Ramos (cell line): ENCODE measurements around the gene SHH.

Experiments
- in situ Hi-C: fragments of 300-500 bp; cut with MboI; formaldehyde crosslinking; loops from one replicate; pipeline ENCODE4 v1.14.3; 2022; ENCODE audit warnings: low sequenced_read_pairs; ENCODE audit not compliant: unreplicated experiment

Gene SHH

DNA sequence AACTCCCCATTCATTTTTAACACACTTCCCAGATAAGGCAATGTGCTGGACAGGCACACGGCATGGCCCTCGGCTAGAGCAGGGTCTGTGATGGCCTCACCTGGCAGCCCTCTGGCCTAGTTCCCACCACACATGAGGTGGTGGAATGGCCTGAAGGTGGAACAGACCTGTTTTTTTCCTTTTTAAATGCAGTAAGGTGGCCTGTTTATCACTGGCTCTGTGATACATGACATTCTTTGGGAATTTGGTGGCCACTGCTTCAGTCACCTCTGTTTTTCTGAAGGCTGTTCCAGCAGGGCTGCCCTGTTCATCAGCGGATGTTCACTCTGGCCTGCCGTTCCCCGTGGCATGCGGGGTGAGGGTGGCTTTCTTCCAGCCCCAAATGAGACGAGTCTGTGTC lies 36.6 kb downstream of the SHH start:
- in situ Hi-C loops = no loop called here

- in situ Hi-C loops = no loop called here
These were observed 37.3 kb downstream of the SHH start for GRCh38 chr7:155774947-155775346.

- in situ Hi-C loops = no loop called here
These were observed 38.7 kb downstream of the SHH start for GRCh38 chr7:155773531-155773930.

DNA sequence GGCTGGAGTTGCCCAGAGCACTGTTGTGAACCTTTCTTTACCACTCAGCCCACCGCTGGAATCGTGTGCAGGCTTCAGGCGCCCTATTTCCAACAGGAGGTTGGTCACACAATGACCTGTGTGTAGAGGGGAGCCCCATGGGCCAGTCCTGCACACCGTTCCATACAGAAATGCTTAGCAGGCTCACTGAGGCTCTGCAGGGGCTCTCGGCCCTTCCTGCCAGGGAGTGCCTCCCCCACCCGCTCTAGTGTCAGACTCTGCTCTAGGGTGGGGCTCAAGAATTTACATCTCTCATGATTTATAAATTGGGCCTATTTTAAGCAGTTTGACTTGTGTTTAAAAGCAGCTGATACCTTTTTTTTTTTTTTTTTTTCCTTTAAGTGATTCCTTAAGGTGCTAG lies 42.0 kb downstream of the SHH start:
- in situ Hi-C loops = no loop called here

DNA sequence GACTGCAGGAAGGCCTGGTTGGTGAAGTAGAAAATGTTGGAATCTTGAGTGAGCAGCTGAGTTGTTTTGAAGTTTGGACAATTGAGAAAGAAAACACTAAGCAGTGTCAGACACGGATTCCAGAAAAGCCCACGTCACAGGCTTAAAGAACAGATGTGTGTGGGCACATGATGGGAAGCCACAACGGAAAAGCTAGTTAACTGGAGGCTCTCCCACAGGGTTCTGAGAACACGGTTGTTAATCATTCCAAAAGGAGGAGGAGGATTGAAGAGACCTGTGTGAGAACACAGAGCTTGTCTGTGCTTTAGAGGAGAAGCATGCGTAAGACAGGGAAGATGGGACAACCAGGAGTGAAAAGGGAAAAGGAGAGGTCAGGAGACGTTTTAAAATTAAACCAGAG lies 42.6 kb downstream of the SHH start:
- in situ Hi-C loops = no loop called here

DNA sequence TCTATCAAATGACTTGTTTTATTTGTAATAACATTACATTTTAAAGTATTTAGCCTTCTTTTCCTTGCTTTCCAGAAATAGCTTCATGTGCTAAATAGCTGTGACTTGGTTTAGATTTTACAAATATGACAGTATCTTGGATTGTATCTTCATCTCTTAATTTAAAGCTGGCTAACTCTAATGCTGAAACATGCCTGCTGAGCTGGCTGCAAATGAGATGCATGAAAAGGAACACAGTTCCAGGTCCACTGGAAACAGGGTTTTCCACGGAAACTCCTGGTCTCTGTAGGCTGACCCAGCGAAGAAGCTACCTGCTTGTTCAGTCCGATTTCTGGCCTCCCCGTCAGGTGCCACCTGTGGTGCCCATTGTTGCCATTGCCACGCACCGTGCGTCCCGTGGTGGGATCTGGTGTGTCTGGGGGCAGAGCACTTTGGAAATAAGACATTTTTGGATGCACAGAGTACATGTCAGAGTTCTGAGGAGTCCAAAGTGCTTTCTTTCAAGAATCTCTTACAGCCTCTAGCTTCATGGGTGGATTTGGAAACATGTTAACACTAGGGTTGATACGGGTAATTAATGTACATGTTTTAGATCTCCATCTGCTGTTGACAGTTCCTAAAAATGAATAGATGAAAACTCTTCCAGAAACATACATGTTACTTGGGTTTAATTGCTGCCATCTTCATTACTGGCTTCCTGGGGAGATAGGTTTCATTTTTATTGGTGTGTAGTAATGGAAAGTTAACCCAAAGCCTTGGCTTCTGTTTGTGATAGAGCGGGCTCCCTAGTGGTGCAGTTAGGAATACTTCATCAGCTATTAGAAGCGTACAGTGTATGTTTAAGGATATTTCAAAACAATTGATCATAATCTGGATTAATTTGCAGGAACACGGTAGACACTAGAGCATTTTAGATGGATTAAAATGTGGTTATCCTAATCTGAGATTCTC lies 45.0 kb downstream of the SHH start:
- in situ Hi-C loops = no loop called here

GRCh38 chr7:155766386-155766785 lies 45.9 kb downstream of the SHH start:
- in situ Hi-C loops = no loop called here

GRCh38 chr7:155765458-155765857 lies 46.8 kb downstream of the SHH start:
- in situ Hi-C loops = no loop called here

DNA sequence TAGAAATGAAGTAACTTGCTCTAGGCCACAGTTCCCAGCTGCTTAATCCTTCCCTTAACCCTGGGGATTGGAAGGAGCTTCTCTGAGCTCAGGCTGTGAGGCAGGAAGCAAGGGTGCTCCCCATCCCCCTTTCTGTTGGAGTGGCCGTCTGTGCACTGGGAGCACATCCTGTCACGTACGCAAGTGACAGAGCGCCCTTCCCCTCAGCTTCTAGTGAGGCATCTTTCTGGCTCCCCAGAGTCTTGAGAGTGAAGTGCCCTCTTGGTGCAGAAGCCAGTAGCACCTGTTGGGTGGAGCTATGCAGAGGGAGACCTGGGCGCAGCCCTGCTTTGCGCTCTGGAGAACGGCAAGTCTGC lies 47.8 kb downstream of the SHH start:
- in situ Hi-C loops = no loop called here

DNA sequence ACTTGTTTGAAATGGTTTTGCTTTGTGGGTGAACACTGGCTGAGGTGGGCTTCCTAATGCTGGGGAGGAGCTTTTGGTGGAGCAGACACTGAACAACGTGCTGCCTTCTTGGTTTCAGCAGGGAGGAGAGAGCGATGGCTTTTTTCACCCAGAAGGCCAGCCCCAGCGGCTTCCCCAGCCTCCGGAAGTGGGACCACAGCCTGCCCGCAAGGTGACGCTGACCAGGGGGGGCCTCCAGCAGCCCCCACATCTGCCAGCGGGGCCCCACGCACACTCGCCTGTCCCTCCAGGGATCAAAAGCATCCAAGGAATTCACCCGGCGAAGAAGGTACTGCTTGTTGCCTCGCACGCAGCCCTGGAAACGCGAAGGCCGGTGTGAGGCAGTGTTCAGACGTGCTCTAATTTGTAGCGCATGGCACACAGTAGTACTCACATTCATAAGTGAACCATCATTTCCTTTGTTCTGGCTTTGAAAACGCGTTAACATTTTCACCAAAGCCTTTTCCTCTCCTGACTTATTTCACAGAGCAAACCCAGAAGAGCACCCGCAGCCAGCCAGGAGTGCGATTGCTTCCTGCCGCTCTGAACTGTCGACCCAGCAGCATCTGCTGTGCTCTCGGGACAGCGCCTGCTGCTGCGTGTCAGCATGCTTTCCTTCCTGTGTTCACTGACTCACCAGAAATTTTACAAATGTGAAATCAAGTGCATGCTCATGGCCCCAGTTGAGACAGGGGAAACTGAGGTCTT lies 48.4 kb downstream of the SHH start:
- in situ Hi-C loops = no loop called here

GRCh38 chr7:155763122-155763521 lies 49.1 kb downstream of the SHH start:
- in situ Hi-C loops = no loop called here

DNA sequence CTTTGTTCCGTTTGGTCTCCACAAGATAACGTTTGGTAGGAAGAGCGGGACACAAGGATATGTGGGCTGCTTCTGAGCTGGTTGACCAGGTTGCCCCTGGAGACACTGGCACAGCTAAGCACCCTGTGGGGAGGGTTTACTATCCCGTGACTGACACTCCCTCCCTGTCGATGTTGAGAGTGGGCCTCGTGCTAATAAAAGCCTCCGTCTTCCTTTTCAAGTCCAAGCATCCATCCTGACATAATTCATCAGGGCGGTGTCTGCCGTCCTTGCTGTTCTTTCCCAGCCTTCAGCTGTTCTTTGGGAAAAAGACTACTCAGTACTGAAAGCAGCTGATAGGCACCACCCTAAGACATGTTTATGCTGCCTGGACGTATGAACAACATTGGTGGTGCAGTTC lies 49.6 kb downstream of the SHH start:
- in situ Hi-C loops = no loop called here

GRCh38 chr7:155762036-155762435 lies 50.2 kb downstream of the SHH start:
- in situ Hi-C loops = no loop called here

DNA sequence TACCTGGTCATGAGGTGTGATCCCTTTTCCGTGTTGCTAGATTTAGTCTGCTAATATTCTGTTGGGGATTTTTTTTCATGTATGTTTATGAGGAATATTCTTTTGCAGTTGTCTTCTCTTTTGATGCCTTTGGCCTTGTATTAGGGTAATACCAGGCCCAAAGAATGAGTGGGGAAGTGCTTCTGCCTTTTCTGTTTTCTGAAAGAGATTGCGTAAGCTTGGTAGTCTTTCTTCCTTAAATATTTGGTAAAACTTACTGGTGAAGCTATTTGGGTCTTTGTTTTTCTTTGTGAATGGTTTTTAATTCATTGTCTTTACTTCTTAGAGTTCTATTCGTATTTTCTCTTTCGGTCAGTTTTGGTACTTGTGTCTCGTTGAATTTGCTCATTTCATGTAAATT lies 51.1 kb downstream of the SHH start:
- in situ Hi-C loops = no loop called here

- in situ Hi-C loops = loop anchor here (5.0 to 10.0 kb wide), 2 partner anchors 163 to 835 kb away; no protein-coding TSS in a partner anchor
These were observed 52.4 kb downstream of the SHH start for GRCh38 chr7:155759740-155760430.

- in situ Hi-C loops = loop anchor here (5.0 to 10.0 kb wide), 2 partner anchors 161 to 834 kb away; no protein-coding TSS in a partner anchor
These were observed 53.9 kb downstream of the SHH start for GRCh38 chr7:155758348-155758747.

DNA sequence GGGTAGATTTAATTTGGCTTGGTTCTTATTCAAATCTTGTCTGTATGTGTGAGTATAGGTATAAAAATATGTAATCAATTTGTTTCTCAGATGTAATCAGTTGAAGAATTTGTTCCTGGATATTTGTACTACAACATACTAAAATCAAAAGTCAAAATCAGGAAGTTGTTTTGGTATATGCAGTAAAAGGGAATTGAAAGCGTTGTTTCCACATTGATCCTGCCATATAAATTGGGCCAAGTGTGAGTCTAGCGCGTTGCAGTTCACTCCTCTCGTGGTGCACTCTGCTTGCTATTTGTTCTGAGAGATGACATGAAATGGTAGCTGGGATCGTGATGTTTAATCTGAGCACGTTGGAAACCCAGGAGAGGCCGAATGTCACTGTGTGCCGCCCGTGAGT lies 55.9 kb downstream of the SHH start:
- in situ Hi-C loops = loop anchor here (5.0 to 10.0 kb wide), 2 partner anchors 159 to 832 kb away; no protein-coding TSS in a partner anchor

DNA sequence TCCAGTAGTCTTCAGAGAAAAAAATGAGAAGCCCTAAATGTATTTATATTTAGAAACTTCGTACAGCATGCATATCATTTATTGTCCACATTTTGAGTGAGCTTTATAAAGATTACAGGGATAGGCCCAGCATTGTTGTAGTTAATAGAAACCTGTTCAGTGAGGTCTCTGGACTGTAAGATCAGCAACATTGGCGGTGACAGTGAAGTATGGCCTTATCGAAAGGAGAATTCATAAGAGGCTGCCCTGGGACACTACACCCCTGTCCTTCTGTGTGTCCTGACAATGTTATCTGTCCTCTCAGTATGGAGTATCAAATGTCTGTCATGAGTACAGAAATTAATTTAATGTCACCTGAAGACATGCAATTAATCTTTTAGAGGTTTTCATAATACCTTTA lies 57.2 kb downstream of the SHH start:
- in situ Hi-C loops = loop anchor here (5.0 to 10.0 kb wide), 2 partner anchors 158 to 830 kb away; no protein-coding TSS in a partner anchor

DNA sequence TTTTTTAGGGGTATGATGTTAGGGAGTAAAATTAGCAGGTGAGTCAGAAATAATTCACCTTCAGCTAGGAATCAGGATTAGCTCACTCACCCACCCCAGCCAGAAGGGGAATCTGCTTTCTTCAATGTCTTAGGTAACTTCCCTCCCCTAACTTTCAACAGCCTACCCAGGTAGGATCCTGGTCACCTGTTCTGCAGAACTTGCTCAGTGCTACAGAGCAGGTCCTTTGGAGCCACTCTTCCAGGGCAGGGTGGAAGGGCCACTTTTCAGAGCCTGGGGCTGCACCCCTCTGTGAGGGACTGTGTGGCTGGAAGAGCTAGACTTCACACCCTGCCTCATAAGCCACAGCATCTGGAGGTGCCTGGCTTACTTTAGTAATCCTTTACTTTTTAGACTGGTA lies 58.1 kb downstream of the SHH start:
- in situ Hi-C loops = loop anchor here (10.0 kb wide), 1 partner anchor 829 kb away; no protein-coding TSS in a partner anchor

GRCh38 chr7:155753446-155753965 lies 58.8 kb downstream of the SHH start:
- in situ Hi-C loops = loop anchor here (10.0 kb wide), 1 partner anchor 829 kb away; no protein-coding TSS in a partner anchor
